Activated CD8-positive, alpha-beta memory T cell treated with anti-CD3 and anti-CD28 coated beads, Interleukin-2, amount 50 U/mL, for 24 hours (primary cell): ENCODE data around the gene P2RX7.
"Not testable (repeated sequence)": the region's sequence is repeated elsewhere in the genome, so short reads cannot be mapped to it uniquely, and the experiment has no call there.

ENCODE experiments used
- DNase-seq: peaks from one replicate; pipeline ENCODE4 v3.0.0-alpha.2; 2020; ENCODE audit errors: extremely low read depth

The P2RX7 gene

DNA sequence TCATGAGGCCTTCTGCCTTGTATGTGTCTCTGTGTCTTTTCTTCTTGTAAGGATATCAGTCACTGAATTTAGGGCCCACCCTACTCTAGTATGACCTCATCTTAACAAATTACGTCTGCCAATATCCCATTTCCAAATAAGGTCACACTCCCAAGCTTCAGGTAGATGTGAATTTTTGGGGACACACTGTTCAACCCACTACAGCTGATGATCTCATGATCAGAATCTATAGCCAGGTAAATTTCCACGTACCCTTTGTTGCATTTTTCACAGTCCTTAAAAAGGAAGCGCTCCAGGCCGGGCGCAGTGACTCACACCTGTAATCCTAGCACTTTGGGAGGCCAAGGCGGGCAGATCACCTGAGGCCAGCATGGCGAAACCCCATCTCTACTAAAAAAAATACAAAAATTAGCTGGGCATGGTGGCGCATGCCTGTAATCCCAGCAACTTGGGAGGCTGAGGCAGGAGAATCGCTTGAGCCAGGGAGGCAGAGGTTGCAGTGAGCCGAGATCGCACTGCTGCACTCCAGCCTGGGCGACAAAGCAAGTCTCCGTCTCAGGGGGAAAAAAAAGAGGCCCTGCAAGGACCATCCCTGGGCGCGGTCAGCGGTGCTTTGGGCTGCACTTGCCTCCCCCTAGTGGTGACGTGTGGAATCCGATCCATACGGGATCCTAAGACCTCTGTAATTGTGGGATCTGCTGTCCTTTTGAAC lies 97.3 kb downstream of the P2RX7 start:
- not testable (repeated sequence) for DNase-seq

- DNase-seq: no peak
Observed at GRCh38 chr12:121230538-121230907, 97.8 kb downstream of the P2RX7 start.

DNA sequence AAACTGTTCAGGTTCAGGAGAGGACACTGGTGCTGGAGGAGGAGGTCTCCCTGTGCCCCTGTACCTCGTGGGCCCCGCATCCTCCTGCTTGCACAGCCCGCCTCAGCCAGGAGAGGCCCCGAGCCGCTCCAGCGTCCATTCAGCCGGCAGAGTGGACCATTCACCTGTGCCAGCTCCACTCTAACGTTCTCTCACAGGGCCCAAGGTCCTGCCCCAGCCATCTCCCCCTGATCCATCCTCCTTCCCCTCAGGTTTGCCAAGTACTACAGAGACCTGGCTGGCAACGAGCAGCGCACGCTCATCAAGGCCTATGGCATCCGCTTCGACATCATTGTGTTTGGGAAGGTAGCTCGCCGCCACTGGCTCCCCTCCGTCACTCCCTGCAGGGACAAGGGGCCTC lies 99.5 kb downstream of the P2RX7 start:
- no peak for DNase-seq

- DNase-seq: no peak
Observed at GRCh38 chr12:121232977-121233627, 100.4 kb downstream of the P2RX7 start.

DNA sequence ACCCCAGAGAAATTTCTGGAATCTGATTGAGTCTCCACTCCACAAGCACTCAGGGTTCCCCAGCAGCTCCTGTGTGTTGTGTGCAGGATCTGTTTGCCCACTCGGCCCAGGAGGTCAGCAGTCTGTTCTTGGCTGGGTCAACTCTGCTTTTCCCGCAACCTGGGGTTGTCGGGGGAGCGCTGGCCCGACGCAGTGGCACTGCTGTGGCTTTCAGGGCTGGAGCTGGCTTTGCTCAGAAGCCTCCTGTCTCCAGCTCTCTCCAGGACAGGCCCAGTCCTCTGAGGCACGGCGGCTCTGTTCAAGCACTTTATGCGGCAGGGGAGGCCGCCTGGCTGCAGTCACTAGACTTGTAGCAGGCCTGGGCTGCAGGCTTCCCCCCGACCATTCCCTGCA lies 100.9 kb downstream of the P2RX7 start:
- DNase-seq: no peak

DNA sequence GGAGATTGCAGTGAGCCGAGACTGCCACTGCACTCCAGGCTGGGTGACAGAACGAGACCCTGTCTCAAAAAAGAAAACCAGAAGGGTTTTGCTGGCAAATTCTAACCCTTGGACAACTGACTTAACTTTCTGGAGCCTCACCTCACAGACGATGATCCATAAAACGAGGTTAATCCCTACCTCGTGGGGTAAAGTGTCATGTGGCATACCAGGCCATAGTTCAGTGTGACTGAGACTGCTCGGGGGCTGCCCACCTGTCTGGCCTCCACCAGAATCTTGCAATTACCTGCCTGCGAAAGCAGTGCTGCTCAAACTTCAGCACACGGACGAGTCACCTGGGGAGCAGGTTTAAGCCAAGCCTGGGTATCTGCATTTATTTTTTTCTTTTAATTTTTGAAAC lies 104.1 kb downstream of the P2RX7 start:
- DNase-seq: no peak

DNA sequence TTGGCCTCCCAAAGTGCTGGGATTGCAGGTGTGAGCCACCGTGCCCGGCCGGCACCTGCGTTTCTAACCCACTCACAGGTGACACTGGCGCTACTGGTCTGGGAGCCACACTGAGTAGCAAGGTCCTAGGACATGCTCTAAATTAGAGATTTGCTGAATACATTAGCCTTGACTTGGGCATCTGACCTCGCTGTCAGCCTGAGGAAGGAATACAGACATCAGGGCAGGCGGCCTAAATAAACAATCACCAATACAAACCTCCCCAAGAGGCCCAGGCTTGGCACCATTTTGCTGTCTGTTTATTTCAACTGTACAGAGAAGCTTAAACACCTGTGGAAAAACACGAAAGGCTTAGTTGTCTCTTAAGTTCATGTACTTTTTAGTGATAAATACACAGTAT lies 104.7 kb downstream of the P2RX7 start:
- DNase-seq: no peak
